Glutamatergic neuron (in vitro differentiated cells): Measurements from ENCODE around the gene XIAP. TPM values are rescaled to one million over a fixed set of nuclear protein-coding genes. Genes with fewer than 3 reads are reported as not detected.

ENCODE experiments used
- DNase-seq: peaks from one replicate; pipeline ENCODE4 v3.0.0; 2022
- H3K27ac Mint-ChIP-seq: one replicate; pipeline ENCODE4 v1.8.0; 2020; ENCODE audit warnings: mild to moderate bottlenecking, mixed read lengths, inconsistent platforms; ENCODE audit not compliant: unreplicated experiment
- H3K27me3 Mint-ChIP-seq: one replicate; pipeline ENCODE4 v1.8.0; 2020; ENCODE audit warnings: mild to moderate bottlenecking, moderate library complexity, mixed read lengths, inconsistent platforms; ENCODE audit not compliant: unreplicated experiment
- H3K36me3 Mint-ChIP-seq: one replicate; pipeline ENCODE4 v1.8.0; 2020; ENCODE audit warnings: mild to moderate bottlenecking, mixed read lengths, inconsistent platforms; ENCODE audit not compliant: unreplicated experiment
- H3K4me1 Mint-ChIP-seq: one replicate; pipeline ENCODE4 v1.8.0; 2020; ENCODE audit warnings: mild to moderate bottlenecking, low read depth, mixed read lengths, inconsistent platforms; ENCODE audit not compliant: unreplicated experiment
- H3K4me3 Mint-ChIP-seq: one replicate; pipeline ENCODE4 v1.8.0; 2020; ENCODE audit warnings: mild to moderate bottlenecking, mixed read lengths, inconsistent platforms; ENCODE audit not compliant: unreplicated experiment
- H3K9me3 Mint-ChIP-seq: one replicate; pipeline ENCODE4 v1.8.0; 2020; ENCODE audit warnings: mild to moderate bottlenecking, moderate library complexity, mixed read lengths, inconsistent platforms; ENCODE audit not compliant: unreplicated experiment
- total RNA-seq: library from RNA; stranded (reverse); fragmentation: NEBNext Ultra II Directional; extraction: Animal tissue kit (Norgen Biotek cat#: 25700); gene quantifications from one replicate; pipeline ENCODE4 v1.2.1, GENCODE V29; 2021; ENCODE audit not compliant: unreplicated experiment
- TF ChIP-seq, protein P1 (sequence below): fragments of 200-600 bp; sonication (generic); IDR thresholded peaks from one replicate; pipeline ENCODE4 v1.5.0; 2021; ENCODE audit not compliant: partially characterized antibody, unreplicated experiment

Gene XIAP
- total RNA-seq, 1 donor from 2014 or later: 37.1 TPM

DNA sequence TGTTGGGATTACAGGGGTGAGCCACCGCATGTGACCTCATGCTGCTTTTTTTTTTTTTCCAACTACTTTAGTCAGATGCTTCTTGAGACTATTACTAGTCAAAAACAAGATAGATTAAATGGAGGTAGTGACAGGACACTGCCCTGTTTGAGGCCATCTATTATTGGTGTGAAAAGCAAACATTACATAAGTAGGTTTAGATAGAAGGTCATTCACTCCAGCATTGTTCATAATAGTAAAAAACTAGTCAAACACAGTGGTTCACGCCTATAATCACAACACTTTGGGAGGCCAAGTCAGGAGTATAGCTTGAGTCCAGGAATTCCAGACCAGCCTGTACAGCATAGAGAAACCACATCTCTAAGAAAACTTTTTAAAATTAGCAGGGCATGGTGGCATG is 16.3 kb downstream of the XIAP start:
- H3K27ac Mint-ChIP-seq: no peak overlapping the region
- H3K27me3 Mint-ChIP-seq: no peaks in the 10 kb centered on the region
- no peaks in the 10 kb centered on the region for H3K36me3 Mint-ChIP-seq
- TF ChIP-seq, protein P1, sequence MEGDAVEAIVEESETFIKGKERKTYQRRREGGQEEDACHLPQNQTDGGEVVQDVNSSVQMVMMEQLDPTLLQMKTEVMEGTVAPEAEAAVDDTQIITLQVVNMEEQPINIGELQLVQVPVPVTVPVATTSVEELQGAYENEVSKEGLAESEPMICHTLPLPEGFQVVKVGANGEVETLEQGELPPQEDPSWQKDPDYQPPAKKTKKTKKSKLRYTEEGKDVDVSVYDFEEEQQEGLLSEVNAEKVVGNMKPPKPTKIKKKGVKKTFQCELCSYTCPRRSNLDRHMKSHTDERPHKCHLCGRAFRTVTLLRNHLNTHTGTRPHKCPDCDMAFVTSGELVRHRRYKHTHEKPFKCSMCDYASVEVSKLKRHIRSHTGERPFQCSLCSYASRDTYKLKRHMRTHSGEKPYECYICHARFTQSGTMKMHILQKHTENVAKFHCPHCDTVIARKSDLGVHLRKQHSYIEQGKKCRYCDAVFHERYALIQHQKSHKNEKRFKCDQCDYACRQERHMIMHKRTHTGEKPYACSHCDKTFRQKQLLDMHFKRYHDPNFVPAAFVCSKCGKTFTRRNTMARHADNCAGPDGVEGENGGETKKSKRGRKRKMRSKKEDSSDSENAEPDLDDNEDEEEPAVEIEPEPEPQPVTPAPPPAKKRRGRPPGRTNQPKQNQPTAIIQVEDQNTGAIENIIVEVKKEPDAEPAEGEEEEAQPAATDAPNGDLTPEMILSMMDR: no peak
- DNase-seq: no peak
- H3K4me1 Mint-ChIP-seq: no peaks in the 10 kb centered on the region
- H3K4me3 Mint-ChIP-seq: no peak overlapping the region
- H3K9me3 Mint-ChIP-seq: no peaks in the 10 kb centered on the region

GRCh38 chrX:123876844-123877243 is 17.0 kb downstream of the XIAP start:
- H3K4me3 Mint-ChIP-seq: no peak overlapping the region
- no peaks in the 10 kb centered on the region for H3K4me1 Mint-ChIP-seq
- no peak overlapping the region for H3K27ac Mint-ChIP-seq
- H3K36me3 Mint-ChIP-seq: no peaks in the 10 kb centered on the region
- DNase-seq: no peak
- no peaks in the 10 kb centered on the region for H3K27me3 Mint-ChIP-seq
- H3K9me3 Mint-ChIP-seq: no peaks in the 10 kb centered on the region
- TF ChIP-seq, protein P1: no peak

DNA sequence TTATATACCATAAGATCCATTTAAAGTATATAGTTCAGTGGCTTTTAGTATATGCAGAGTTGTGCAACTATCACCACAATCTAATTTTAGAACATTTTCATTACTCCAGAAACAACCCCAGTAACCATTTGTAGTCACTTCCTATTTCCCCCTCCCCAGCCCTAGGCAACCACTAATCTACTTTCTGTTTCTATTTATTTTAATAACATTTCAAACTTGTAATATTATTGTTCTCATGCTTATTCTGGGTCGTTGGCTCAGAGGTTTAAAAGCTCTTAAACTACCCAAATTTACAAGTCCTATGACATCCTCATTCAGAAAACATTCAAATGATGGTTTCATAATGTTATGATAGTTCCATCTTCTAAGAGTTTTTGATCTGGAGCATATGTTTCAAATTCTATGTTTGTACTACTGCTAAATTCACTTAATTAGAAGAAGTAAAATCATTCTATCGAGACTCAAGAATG is 18.4 kb downstream of the XIAP start:
- no peaks in the 10 kb centered on the region for H3K27me3 Mint-ChIP-seq
- H3K36me3 Mint-ChIP-seq: no peaks in the 10 kb centered on the region
- H3K4me3 Mint-ChIP-seq: no peak overlapping the region
- H3K27ac Mint-ChIP-seq: no peak overlapping the region
- no peak for DNase-seq
- no peaks in the 10 kb centered on the region for H3K9me3 Mint-ChIP-seq
- TF ChIP-seq, protein P1: no peak
- no peaks in the 10 kb centered on the region for H3K4me1 Mint-ChIP-seq

DNA sequence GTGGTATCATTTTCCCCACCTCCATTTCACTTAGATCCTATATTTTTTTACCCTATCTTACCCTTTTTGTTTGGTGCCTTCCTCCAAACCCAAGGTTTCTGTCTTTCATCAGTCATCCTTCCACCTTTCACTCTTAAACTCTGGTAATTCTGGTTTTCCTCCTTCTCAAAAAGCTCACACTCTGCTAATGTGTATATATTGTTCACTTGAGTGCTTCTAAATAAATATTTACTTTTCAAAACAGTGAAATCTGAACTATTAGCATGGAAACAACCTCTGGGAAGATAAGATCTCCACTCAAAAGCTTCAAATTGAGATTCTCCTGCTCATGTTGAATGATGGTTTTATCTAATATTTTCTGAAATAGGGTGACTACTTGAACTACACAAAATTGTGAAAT is 21.5 kb downstream of the XIAP start:
- Mint-ChIP-seq H3K27ac (no peak overlapping the region), H3K4me1 (no peaks in the 10 kb centered on the region), H3K27me3 (no peaks in the 10 kb centered on the region), H3K4me3 (no peak overlapping the region), H3K9me3 (no peaks in the 10 kb centered on the region), H3K36me3 (no peaks in the 10 kb centered on the region)
- DNase-seq: no peak
- TF ChIP-seq, protein P1: no peak

DNA sequence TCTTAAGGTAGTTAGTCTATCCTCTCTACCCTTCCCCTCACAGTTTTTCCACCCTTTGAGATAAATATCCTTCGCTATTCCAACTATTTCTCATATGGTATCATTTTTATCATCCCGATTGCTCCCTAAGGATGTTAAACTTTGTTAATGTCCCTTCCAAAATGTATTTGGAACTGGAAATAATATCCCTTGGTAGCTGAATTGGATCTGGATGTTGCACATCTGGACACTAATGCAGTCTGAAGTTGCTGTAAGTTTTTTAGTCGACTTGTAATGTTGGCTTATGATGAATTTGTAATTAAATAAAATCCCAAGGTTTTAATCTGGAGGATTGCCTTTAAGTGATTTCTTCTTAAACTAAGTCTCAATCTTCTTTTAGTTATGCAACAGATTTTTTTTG is 22.5 kb downstream of the XIAP start:
- Mint-ChIP-seq H3K27ac (no peak overlapping the region), H3K36me3 (no peaks in the 10 kb centered on the region), H3K9me3 (no peaks in the 10 kb centered on the region), H3K4me3 (no peak overlapping the region), H3K27me3 (no peaks in the 10 kb centered on the region), H3K4me1 (no peaks in the 10 kb centered on the region)
- TF ChIP-seq, protein P1: no peak
- DNase-seq: no peak
